Lower leg skin (tissue), 3 donors: ENCODE results near the gene DENND1B.

Experiments used
- POLR2A ChIP-seq, 2 donors: fragments of 450-650 bp; IDR thresholded peaks; one replicate each; pipeline ENCODE4 v1.6.1; 2016 to 2017; ENCODE audit warnings: antibody characterized with exemption in 2 of 2, mild to moderate bottlenecking in 1 of 2, moderate library complexity in 1 of 2
- TF ChIP-seq, protein P1 (sequence below), 3 donors: fragments of 450-650 bp; IDR thresholded peaks; one replicate each; pipeline ENCODE4 v1.5.1; 2016; ENCODE audit warnings: antibody characterized with exemption in 3 of 3, mild to moderate bottlenecking in 3 of 3, moderate library complexity in 2 of 3

DNA sequence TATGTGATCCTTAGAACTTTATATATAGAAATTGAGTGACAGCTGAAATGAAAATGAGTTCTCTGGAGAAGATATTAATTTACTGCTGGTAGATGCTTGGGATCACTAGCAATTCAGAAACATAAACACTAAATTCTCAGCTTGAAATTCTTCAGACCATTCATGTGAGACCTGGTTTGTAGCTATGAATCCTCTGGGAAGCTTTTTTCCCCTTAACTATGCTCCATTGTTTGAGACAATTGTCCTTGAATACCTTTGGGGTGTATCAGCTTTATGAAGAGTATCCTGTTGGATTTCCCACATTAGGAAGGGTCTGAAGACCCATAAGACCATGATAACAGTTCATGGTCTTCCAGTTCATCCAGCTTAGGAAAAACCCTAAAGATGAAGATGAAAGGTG is 4.6 kb upstream of the DENND1B start:
- TF ChIP-seq, protein P1, sequence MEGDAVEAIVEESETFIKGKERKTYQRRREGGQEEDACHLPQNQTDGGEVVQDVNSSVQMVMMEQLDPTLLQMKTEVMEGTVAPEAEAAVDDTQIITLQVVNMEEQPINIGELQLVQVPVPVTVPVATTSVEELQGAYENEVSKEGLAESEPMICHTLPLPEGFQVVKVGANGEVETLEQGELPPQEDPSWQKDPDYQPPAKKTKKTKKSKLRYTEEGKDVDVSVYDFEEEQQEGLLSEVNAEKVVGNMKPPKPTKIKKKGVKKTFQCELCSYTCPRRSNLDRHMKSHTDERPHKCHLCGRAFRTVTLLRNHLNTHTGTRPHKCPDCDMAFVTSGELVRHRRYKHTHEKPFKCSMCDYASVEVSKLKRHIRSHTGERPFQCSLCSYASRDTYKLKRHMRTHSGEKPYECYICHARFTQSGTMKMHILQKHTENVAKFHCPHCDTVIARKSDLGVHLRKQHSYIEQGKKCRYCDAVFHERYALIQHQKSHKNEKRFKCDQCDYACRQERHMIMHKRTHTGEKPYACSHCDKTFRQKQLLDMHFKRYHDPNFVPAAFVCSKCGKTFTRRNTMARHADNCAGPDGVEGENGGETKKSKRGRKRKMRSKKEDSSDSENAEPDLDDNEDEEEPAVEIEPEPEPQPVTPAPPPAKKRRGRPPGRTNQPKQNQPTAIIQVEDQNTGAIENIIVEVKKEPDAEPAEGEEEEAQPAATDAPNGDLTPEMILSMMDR (IDR thresholded peaks at IDR 0.05): no peak
- TF ChIP-seq POLR2A (IDR thresholded peaks at IDR 0.05): no peak
